Superior temporal gyrus (tissue), 1 donor: Measurements from ENCODE around the gene STAT5B.
A peak's percentile ranks its signal among the peaks of the same experiment; 100 is the strongest.
"Not testable (repeated sequence)": the region's sequence is repeated elsewhere in the genome, so short reads cannot be mapped to it uniquely, and the experiment has no call there.

Source experiments
- DNase-seq: peaks from one replicate; pipeline ENCODE4 v3.0.0-alpha.2; 2016; ENCODE audit errors: extremely low spot score

The STAT5B gene

GRCh38 chr17:42233994-42234393 is 42.2 kb downstream of the STAT5B start:
- DNase-seq = no peak

GRCh38 chr17:42233156-42233555 is 43.0 kb downstream of the STAT5B start:
- no peak for DNase-seq

- DNase-seq = no peak
Measured at GRCh38 chr17:42230225-42230624, 46.0 kb downstream of the STAT5B start.

GRCh38 chr17:42227849-42228700 is 48.1 kb downstream of the STAT5B start:
- no peak for DNase-seq

GRCh38 chr17:42225646-42226045 is 50.5 kb downstream of the STAT5B start:
- DNase-seq = no peak

DNA sequence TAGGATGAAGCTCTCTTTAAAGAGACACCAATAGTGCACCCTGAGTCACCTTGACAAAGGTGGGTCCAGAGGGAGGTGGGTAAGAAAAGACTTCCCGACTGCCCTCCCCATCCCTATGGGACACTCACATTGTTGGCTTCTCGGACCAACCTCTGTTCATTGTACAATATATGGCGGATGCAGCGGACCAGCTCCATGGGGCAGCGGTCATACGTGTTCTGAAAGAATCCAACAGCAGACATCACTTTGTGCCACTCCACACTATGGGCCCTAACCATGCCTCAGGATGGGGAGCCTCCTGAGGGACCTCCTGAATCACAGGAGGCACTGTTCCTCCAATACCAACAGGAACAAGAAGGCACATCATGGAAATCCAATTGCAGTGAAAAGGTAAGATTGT is 51.5 kb downstream of the STAT5B start:
- no peak for DNase-seq

GRCh38 chr17:42221886-42222745 is 54.1 kb downstream of the STAT5B start:
- DNase-seq = peak; percentile 53

- not testable (repeated sequence) for DNase-seq
Measured at GRCh38 chr17:42219280-42219679, 56.9 kb downstream of the STAT5B start.

DNA sequence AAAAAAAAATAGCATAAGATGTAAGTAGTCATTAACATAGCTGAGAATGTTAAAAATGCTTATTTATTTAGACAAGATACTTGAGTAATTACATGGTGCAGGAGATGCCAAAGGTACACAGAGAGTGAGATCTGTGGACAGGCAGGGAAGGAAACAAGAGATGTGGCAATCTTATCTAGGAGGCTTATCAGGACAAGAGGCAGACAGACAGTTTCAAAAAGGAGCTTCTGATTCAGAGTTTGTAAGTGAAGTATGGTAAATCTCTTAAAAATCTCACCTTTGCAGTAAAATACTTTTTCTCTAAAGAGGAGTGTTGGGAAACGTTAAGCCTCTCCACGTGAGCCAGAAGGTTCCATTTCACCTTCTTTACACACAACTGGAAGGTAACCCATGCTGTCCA is 62.0 kb downstream of the STAT5B start:
- no peak for DNase-seq

DNA sequence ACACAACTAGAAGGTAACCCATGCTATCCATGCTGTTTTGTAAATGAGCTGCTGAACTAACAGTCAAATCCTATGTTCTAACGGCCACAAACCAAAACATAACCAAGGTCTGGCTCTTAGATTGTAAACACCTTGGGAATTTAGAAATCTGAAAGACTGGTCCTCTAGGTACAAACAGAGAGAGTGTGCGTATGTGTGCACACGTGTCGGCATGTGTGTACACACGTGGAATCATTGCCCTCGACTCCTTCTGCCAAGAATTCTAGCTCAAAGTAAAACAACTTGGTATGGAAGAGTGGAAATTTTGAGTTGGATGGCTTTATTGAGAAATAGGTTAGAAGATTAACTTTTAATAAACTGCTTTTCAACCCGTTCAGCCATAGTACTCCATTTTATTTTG is 63.8 kb downstream of the STAT5B start:
- no peak for DNase-seq

- peak; percentile 88 for DNase-seq
Measured at GRCh38 chr17:42211921-42212341, 64.3 kb downstream of the STAT5B start.

GRCh38 chr17:42210046-42210445 is 66.1 kb downstream of the STAT5B start:
- DNase-seq = no peak

- DNase-seq = not testable (repeated sequence)
Measured at GRCh38 chr17:42206153-42206612, 70.0 kb downstream of the STAT5B start.

- no peak for DNase-seq
Measured at GRCh38 chr17:42203354-42203753, 72.8 kb downstream of the STAT5B start.

DNA sequence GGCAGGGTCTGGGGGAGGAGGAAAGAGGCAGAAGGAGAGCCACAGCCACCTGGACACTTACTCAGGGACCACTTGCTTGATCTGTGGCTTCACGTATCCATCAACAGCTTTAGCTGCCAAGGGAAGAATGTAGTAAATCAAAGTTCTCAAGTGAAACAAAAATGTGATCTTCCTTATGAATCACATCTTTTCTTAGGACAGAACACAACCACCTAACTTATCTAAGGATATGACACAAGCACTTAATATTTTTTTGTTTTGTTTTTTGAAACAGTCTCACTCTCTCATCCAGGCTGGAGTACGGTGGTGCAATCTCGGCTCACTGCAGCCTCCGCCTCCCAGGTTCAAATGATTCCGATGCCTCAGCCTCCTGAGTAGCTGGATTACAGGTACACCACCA is 73.5 kb downstream of the STAT5B start:
- no peak for DNase-seq

- DNase-seq = no peak
Measured at GRCh38 chr17:42202159-42202558, 74.0 kb downstream of the STAT5B start.

DNA sequence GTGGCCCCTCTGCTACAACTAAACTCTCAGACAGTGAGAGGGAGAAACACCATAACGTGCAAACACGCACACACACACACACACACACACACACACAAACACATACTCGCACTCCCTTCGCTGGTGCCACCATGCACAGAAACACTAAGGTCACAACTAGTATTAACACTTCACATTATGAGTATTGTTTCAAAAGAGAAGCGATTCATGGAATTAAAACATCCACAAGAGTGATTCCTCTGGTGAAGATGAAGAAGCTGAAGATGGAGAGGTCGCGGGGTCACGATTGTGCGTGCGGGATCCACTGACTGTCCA is 74.8 kb downstream of the STAT5B start:
- DNase-seq = no peak

GRCh38 chr17:42200706-42201457 is 75.3 kb downstream of the STAT5B start:
- DNase-seq = peak; percentile 70

DNA sequence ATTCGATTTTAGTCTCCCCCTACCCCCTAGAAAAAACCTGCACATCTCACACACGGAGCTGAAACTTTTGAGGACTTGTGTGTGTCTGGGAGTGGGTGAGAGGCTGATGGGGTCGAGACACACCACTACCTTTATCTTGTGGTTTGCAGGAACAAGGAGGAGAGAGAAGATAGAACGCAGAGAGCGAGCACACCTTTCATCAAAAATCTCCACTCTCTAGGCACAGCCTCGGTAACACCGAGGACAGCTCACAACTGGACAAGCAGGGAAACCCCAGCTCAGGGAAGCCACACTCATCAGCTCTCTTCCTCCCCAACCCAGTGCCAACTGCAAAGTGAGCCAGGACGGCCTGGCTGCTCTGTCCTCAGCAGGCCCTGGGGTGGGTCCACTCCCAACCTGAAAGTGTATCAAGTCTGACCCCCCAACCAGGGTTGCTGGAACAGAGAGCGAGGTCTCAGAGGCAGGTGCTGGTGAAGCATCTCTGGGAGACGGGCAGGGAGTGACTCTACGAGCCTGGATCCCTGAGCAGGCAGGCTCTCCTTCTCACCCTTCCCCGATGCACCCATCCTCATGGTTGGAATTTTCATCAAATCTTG is 76.7 kb downstream of the STAT5B start:
- no peak for DNase-seq

GRCh38 chr17:42198897-42199296 is 77.3 kb downstream of the STAT5B start:
- DNase-seq = no peak

GRCh38 chr17:42197564-42198156 is 78.5 kb downstream of the STAT5B start:
- DNase-seq = no peak
